Measurements from ENCODE around the gene ENG. TPM values are rescaled to one million over a fixed set of nuclear protein-coding genes. Genes with fewer than 3 reads are reported as not detected.
A peak's percentile ranks its signal among the peaks of the same experiment; 100 is the strongest.

ENG gene
- total RNA-seq, 1 donor from 2014 or later, result 32.2 TPM

DNA sequence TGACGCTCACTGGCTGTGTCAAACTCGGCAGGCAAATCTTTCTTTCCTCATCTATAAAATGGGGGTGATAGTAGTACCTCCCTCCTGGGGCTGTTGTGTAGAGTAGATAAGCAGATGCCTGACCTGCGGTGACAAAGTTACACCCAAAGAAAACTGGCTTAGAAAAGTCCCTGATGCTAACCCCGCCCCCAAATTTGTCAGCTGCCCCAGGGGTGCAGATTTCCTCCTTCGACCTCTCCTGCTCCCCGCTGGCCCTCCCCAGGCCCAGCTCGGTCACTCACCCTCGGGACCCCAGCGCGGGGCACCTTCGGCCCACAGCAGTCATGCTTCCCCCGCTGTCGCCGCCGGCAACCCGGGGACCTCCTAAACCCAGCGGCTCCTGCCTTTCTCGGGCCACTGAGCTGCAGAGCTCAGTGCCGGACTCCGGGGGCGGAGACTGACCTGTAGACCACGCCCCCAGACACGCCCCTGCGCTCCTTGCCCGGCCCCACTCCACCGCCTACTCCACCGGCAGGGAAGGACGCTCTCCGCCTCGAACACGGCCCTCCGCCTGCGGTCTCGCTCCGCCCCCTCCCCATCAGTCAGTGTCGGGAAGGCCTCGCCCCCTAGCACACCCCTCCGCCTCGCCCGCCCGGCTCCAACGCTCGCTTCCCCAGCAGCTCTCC lies 83.4 kb downstream of the ENG start:
- H3K4me3 Mint-ChIP-seq, result peak overlapping the region; percentile 86
- peak overlapping the region; percentile 90 for H3K27ac Mint-ChIP-seq
- intact Hi-C loops (cut with micrococcal nuclease), result loop anchor here (1.0 to 10.0 kb wide), 14 partner anchors 8 to 856 kb away; partner anchors contain the start of genes FPGS, NAIF1, PTRH1 and RALGPS1
- H3K4me1 Mint-ChIP-seq (ENCODE audit: low read depth), result peaks cover 63% of the 10 kb centered on the region
- H3K27me3 Mint-ChIP-seq (ENCODE audit: insufficient read depth), result no peaks in the 10 kb centered on the region
- peaks cover 36% of the 10 kb centered on the region for H3K36me3 Mint-ChIP-seq (ENCODE audit: low read depth)
- no peaks in the 10 kb centered on the region for H3K9me3 Mint-ChIP-seq
- DNase-seq (ENCODE audit: low spot score), result peak; percentile 99

DNA sequence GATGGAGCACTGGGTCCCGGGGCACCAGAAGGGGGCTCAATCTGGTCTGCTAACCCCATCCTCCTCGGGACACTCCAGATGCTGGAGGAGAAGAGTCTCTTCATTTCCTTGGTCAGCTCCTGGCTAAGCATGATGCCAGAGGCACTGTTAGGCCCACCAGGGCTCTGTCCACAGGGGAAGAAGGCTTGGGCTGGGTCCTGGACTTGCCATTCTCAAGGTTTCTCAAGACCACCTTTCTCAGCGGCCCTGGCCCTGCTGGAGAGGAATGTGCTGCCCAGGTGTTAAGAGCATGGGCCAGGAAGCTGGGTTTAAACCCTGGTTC lies 83.9 kb downstream of the ENG start:
- H3K27ac Mint-ChIP-seq, result peak overlapping the region; percentile 90
- peaks cover 68% of the 10 kb centered on the region for H3K4me1 Mint-ChIP-seq (ENCODE audit: low read depth)
- H3K9me3 Mint-ChIP-seq, result no peaks in the 10 kb centered on the region
- DNase-seq (ENCODE audit: low spot score), result no peak
- intact Hi-C loops (cut with micrococcal nuclease), result loop anchor here (2.0 to 10.0 kb wide), 6 partner anchors 158 to 856 kb away; partner anchors contain the start of genes RALGPS1, STXBP1 and ZNF79
- H3K27me3 Mint-ChIP-seq (ENCODE audit: insufficient read depth), result no peaks in the 10 kb centered on the region
- H3K4me3 Mint-ChIP-seq, result peak overlapping the region; percentile 86
- peaks cover 40% of the 10 kb centered on the region for H3K36me3 Mint-ChIP-seq (ENCODE audit: low read depth)

DNA sequence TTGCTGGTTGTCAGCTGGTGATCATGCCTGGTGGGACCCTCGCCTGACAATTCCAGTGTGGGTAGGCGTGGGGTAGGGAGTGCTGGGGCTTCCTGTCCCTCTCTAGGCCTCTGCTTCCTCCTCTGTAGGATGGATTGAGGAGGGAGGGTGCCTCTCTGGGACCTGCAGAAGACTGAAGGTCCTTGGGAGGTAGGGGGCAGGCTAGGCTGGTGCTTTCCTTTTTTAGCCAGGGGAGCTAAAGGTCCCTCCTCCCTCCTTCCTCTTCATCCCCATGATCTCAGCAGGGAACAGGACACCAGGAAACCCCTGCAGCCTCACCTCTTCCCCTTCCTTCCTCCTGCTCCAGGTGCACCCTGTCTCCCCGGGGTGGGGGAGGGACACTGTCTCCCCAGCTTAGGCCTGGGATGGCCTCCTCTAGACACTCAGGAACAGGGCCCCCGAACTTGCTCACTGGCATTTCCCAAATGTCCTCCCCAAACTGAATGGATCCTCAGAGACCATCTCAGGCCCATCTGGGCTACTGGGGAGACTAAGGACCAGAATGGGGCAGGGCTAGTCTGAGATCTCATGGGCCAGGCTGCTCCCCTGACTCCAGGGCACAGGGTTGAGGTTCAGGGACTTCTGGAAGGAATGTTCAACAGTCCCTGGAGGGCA lies 84.4 kb downstream of the ENG start:
- H3K4me1 Mint-ChIP-seq (ENCODE audit: low read depth), result peaks cover 73% of the 10 kb centered on the region
- H3K4me3 Mint-ChIP-seq, result peak overlapping the region; percentile 86
- DNase-seq (ENCODE audit: low spot score), result no peak
- intact Hi-C loops (cut with micrococcal nuclease), result loop anchor here (2.0 to 10.0 kb wide), 6 partner anchors 157 to 855 kb away; partner anchors contain the start of genes RALGPS1, STXBP1 and ZNF79
- H3K27ac Mint-ChIP-seq, result peak overlapping the region; percentile 90
- H3K9me3 Mint-ChIP-seq, result no peaks in the 10 kb centered on the region
- no peaks in the 10 kb centered on the region for H3K27me3 Mint-ChIP-seq (ENCODE audit: insufficient read depth)
- H3K36me3 Mint-ChIP-seq (ENCODE audit: low read depth), result peaks cover 44% of the 10 kb centered on the region

DNA sequence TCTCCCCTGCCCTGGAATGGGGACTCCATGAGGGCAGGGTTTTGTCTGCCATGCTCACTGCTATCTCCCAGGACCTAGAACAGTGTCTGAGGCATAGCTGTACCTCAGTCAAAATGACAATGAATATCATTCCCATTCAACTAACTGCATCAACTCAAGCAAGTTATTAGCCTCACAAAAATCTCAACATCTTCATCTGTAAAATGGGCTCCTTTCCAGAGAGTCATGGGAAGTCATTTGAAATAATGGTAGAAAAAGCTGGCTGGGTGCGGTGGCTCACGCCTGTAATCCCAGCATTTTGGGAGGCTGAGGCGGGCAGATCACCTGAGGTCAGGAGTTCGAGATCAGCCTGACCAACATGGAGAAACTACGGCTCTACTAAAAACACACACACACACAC lies 85.4 kb downstream of the ENG start:
- no peaks in the 10 kb centered on the region for H3K9me3 Mint-ChIP-seq
- H3K4me1 Mint-ChIP-seq (ENCODE audit: low read depth), result peaks cover 70% of the 10 kb centered on the region
- peak overlapping the region; percentile 82 for H3K27ac Mint-ChIP-seq
- peaks cover 47% of the 10 kb centered on the region for H3K36me3 Mint-ChIP-seq (ENCODE audit: low read depth)
- no peaks in the 10 kb centered on the region for H3K27me3 Mint-ChIP-seq (ENCODE audit: insufficient read depth)
- intact Hi-C loops (cut with micrococcal nuclease), result no loop called here
- peak overlapping the region; percentile 32 for H3K4me3 Mint-ChIP-seq
- no peak for DNase-seq (ENCODE audit: low spot score)

DNA sequence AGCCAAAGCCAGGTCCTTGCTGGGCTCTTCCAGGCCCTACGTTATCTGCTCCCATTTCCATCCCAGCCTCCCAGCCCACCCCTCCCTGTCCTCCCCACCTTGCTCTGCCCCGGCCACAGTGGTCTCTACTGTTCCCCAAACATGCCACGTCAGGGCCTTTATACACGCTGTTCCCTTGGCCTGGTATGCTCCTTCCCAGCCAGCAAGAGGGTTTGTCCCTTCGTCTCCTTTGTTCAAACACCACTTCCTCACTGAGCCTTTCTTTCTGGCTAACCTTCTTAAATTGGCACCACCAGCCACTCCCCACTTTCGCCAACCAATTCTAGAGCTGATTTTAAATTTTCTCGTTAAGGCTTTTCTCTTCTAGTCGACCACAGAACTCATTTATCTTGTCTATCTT lies 85.8 kb downstream of the ENG start:
- H3K36me3 Mint-ChIP-seq (ENCODE audit: low read depth), result peaks cover 48% of the 10 kb centered on the region
- peak overlapping the region; percentile 82 for H3K27ac Mint-ChIP-seq
- H3K4me1 Mint-ChIP-seq (ENCODE audit: low read depth), result peaks cover 71% of the 10 kb centered on the region
- H3K27me3 Mint-ChIP-seq (ENCODE audit: insufficient read depth), result no peaks in the 10 kb centered on the region
- peak overlapping the region; percentile 32 for H3K4me3 Mint-ChIP-seq
- intact Hi-C loops (cut with micrococcal nuclease), result no loop called here
- DNase-seq (ENCODE audit: low spot score), result no peak
- H3K9me3 Mint-ChIP-seq, result no peaks in the 10 kb centered on the region

DNA sequence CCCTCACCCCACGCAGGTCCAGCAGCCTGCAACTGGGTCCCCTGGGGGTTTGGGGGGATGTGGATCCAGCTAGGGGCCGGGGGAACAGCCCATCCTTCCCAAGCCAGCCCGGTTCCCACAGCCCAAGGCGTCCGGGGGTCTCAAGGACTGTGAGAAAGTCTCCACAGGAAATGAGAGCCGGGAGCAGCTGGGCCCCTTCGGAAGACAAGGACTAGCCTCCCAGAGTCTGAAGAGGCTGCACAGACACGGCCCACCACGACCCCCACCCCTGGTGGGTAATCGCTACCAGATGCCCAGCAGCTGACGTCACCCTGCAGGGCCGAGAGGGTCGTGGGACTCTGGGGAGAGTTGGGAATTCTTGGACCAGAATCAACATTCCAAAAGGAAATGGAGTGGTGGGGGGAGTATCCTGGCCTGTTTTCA lies 86.5 kb downstream of the ENG start:
- peak overlapping the region; percentile 31 for H3K4me3 Mint-ChIP-seq
- peaks cover 78% of the 10 kb centered on the region for H3K4me1 Mint-ChIP-seq (ENCODE audit: low read depth)
- peaks cover 51% of the 10 kb centered on the region for H3K36me3 Mint-ChIP-seq (ENCODE audit: low read depth)
- H3K27me3 Mint-ChIP-seq (ENCODE audit: insufficient read depth), result no peaks in the 10 kb centered on the region
- no peaks in the 10 kb centered on the region for H3K9me3 Mint-ChIP-seq
- intact Hi-C loops (cut with micrococcal nuclease), result no loop called here
- peak overlapping the region; percentile 82 for H3K27ac Mint-ChIP-seq
- DNase-seq (ENCODE audit: low spot score), result no peak

DNA sequence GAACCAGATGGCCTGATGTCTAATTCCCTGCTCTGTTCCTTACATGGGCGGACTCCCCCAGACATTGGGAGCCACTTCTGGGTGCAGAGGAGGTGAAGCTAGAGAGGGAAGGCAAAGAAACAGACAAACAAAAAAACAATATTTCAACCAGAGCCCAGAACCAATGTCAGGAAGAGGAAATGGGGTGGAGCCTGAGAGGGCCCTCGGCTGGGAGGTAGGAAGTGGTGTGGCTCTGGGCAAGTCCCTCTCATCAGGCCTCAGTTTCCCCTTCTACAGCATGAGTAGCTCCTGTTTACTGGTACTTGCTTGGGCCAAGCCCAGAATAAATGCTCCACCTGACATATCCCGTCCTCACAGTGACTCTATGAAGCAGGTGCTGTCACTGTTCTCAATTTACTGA lies 87.0 kb downstream of the ENG start:
- peak overlapping the region; percentile 82 for H3K27ac Mint-ChIP-seq
- peak; percentile 29 for DNase-seq (ENCODE audit: low spot score)
- peak overlapping the region; percentile 69 for H3K4me3 Mint-ChIP-seq
- no peaks in the 10 kb centered on the region for H3K9me3 Mint-ChIP-seq
- intact Hi-C loops (cut with micrococcal nuclease), result no loop called here
- H3K27me3 Mint-ChIP-seq (ENCODE audit: insufficient read depth), result no peaks in the 10 kb centered on the region
- peaks cover 54% of the 10 kb centered on the region for H3K36me3 Mint-ChIP-seq (ENCODE audit: low read depth)
- H3K4me1 Mint-ChIP-seq (ENCODE audit: low read depth), result peaks cover 83% of the 10 kb centered on the region

DNA sequence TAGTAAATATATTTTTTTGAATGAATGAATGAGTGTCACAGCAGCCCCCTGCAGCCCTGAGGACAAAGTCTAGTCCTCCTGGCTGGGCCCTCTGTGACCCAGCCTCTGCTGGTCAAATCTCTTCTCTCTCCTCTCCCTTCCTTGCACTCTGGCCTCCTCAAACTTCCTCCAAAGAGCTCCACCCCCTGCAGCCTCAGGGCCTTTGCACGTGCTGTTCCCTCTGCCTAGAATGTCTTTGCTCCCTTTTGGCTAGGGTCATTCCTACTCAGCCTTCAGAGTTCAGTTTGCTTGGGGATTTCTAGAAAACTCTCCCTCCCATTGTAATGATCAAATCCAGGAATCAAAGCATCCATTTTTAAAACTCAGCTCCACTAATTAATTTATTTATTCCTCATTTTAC lies 89.0 kb downstream of the ENG start:
- Mint-ChIP-seq H3K4me3 (no peak overlapping the region), H3K27ac (no peak overlapping the region), H3K9me3 (no peaks in the 10 kb centered on the region), H3K27me3 (ENCODE audit: insufficient read depth) (no peaks in the 10 kb centered on the region), H3K36me3 (ENCODE audit: low read depth) (peaks cover 50% of the 10 kb centered on the region), H3K4me1 (ENCODE audit: low read depth) (peaks cover 74% of the 10 kb centered on the region)
- intact Hi-C loops (cut with micrococcal nuclease), result no loop called here
- DNase-seq (ENCODE audit: low spot score), result no peak

Other genes starting within 250 kb of the ENG start
- gene STXBP1, start 242.4 kb downstream of the ENG start, total RNA-seq, result 26.1 and 32.9 TPM in 2 replicates
- 0.20 and 0.26 TPM in 2 replicates for gene CFAP157, start 147.7 kb downstream of the ENG start, total RNA-seq
- 22.9 and 23.5 TPM in 2 replicates for gene PTRH1, start 139.0 kb downstream of the ENG start, total RNA-seq
- gene TTC16, start 138.6 kb downstream of the ENG start, total RNA-seq, result 0.10 TPM in 1 of 2 replicates, not detected in the other
- gene TOR2A, start 119.4 kb downstream of the ENG start, total RNA-seq, result 16.6 and 18.9 TPM in 2 replicates
- gene SH2D3C, start 76.0 kb downstream of the ENG start, total RNA-seq, result 30.0 and 30.4 TPM in 2 replicates
- gene CDK9, start 68.6 kb downstream of the ENG start, total RNA-seq, result 97.3 and 105 TPM in 2 replicates
- 128 and 130 TPM in 2 replicates for gene FPGS, start 51.8 kb downstream of the ENG start, total RNA-seq
- 17.2 and 20.8 TPM in 2 replicates for gene AK1, start 23.0 kb upstream of the ENG start, total RNA-seq
- gene ST6GALNAC6, start 44.9 kb upstream of the ENG start, total RNA-seq, result 60.6 and 62.4 TPM in 2 replicates
- 30.8 and 31.6 TPM in 2 replicates for gene ST6GALNAC4, start 62.4 kb upstream of the ENG start, total RNA-seq
- 1.1 and 1.2 TPM in 2 replicates for gene PIP5KL1, start 76.1 kb upstream of the ENG start, total RNA-seq
- gene DPM2, start 83.2 kb upstream of the ENG start, total RNA-seq, result 62.6 and 70.2 TPM in 2 replicates
- gene EEIG1, start 126.3 kb upstream of the ENG start, total RNA-seq, result 39.8 and 43.4 TPM in 2 replicates
- gene NAIF1, start 212.7 kb upstream of the ENG start, total RNA-seq, result 11.5 and 12.2 TPM in 2 replicates
- gene SLC25A25, start 213.6 kb upstream of the ENG start, total RNA-seq, result 13.4 and 13.5 TPM in 2 replicates